Peyer's patch (tissue), 4 donors: ENCODE results near the gene DMBT1.

Experiments
- CTCF ChIP-seq, 6 experiments: fragments of 450-650 bp in 4 of 6; fragments of 200-600 bp in 2 of 6; sonication (generic) in 1 of 6; IDR thresholded peaks; one replicate each; pipeline ENCODE4 v1.5.1; 2017 to 2019; ENCODE audit warnings: antibody characterized with exemption in 6 of 6, mild to moderate bottlenecking in 3 of 6, moderate library complexity in 1 of 6
- POLR2A ChIP-seq, 2 donors: fragments of 450-650 bp; IDR thresholded peaks; one replicate each; pipeline ENCODE4 v1.5.1; 2017; ENCODE audit warnings: antibody characterized with exemption in 2 of 2, mild to moderate bottlenecking in 2 of 2, moderate library complexity in 2 of 2

- TF ChIP-seq CTCF (IDR thresholded peaks at IDR 0.05) (no peak), POLR2A (IDR thresholded peaks at IDR 0.05) (no peak)
Observed at GRCh38 chr10:122590153-122590552, 29.6 kb downstream of the DMBT1 start.
